ENCODE measurements around the gene SELP. TPM values are rescaled to one million over a fixed set of nuclear protein-coding genes. Genes with fewer than 3 reads are reported as not detected.

Gene SELP
- total RNA-seq, 1 donor from 2014 or later: not detected

DNA sequence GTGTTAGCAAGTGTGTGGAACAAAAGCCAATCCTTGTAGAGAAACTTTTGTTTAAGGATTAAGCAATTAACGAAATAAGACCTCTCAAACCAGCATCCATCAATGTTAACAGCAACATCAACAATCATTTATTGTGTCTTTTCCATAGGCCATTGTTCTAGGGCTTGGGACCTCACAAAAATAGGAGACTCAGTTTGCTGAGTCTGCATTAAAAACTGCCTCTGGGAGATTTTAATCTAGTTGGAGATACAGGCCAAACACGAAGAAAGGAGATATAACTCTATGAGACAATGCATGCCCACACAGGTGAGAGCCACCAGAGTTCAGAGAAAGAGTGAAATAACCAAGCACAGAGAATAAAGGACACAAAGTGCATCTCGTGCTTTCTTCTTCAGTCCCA lies 14.4 kb upstream of the SELP start:
- TF ChIP-seq, protein P1, sequence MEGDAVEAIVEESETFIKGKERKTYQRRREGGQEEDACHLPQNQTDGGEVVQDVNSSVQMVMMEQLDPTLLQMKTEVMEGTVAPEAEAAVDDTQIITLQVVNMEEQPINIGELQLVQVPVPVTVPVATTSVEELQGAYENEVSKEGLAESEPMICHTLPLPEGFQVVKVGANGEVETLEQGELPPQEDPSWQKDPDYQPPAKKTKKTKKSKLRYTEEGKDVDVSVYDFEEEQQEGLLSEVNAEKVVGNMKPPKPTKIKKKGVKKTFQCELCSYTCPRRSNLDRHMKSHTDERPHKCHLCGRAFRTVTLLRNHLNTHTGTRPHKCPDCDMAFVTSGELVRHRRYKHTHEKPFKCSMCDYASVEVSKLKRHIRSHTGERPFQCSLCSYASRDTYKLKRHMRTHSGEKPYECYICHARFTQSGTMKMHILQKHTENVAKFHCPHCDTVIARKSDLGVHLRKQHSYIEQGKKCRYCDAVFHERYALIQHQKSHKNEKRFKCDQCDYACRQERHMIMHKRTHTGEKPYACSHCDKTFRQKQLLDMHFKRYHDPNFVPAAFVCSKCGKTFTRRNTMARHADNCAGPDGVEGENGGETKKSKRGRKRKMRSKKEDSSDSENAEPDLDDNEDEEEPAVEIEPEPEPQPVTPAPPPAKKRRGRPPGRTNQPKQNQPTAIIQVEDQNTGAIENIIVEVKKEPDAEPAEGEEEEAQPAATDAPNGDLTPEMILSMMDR (IDR thresholded peaks at IDR 0.05; ENCODE audit: insufficient read depth, low read length, poor library complexity, severe bottlenecking): no peak
- no peaks in the 10 kb centered on the region for H3K27me3 ChIP-seq (ENCODE audit: control insufficient read depth, insufficient read depth, low read length)
- no peak for DNase-seq (ENCODE audit: low read depth)
- no peak overlapping the region for H3K4me3 ChIP-seq (ENCODE audit: low read depth, low read length)
- no peaks in the 10 kb centered on the region for H3K36me3 ChIP-seq (ENCODE audit: control insufficient read depth, insufficient read depth, low read length)

DNA sequence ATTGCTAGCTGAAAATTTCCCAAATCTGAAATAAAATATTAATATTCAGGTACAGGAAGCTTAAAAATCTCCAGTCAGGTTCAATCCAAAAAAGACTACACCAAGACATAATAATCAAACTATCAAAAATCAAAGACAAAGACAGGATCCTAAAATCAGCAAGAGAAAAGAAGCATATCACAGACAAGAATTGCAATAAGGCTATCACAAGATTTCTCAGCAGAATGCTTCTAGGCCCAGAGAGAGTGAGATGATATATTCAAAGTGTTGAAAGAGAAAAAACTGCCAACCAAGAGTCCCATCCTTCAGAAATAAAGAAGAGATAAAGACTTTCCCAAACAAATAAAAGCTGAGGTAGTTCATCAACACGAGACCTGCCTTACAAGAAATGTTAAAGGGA lies 5.0 kb upstream of the SELP start:
- TF ChIP-seq, protein P1 (IDR thresholded peaks at IDR 0.05; ENCODE audit: insufficient read depth, low read length, poor library complexity, severe bottlenecking): no peak
- no peaks in the 10 kb centered on the region for H3K36me3 ChIP-seq (ENCODE audit: control insufficient read depth, insufficient read depth, low read length)
- no peaks in the 10 kb centered on the region for H3K27me3 ChIP-seq (ENCODE audit: control insufficient read depth, insufficient read depth, low read length)

DNA sequence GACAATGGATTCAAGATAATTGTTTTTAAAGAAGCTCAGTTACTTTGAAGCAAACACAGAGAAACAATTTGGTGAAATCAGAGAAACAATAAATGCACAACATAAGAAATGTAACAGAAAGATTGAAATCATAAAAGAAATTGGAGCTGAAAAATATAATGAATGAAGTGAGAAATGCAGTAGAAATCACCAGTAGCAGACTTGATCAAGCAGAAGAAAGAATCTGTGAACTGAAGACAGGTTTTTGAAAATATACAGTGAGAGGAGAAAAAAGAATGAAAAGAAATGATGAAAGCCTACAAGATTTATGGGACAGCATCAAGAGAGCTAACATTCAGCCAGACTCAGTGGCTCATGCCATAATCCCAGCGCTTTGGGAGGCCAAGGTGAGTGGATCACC lies 4.2 kb upstream of the SELP start:
- H3K27me3 ChIP-seq (ENCODE audit: control insufficient read depth, insufficient read depth, low read length): no peaks in the 10 kb centered on the region
- DNase-seq (ENCODE audit: low read depth): no peak
- TF ChIP-seq, protein P1 (IDR thresholded peaks at IDR 0.05; ENCODE audit: insufficient read depth, low read length, poor library complexity, severe bottlenecking): no peak
- H3K4me3 ChIP-seq (ENCODE audit: low read depth, low read length): no peak overlapping the region
- no peaks in the 10 kb centered on the region for H3K36me3 ChIP-seq (ENCODE audit: control insufficient read depth, insufficient read depth, low read length)

More for the DNA sequence above, 5.0 kb upstream of the SELP start:
- no peak overlapping the region for H3K4me3 ChIP-seq (ENCODE audit: low read depth, low read length)
- DNase-seq (ENCODE audit: low read depth): no peak

DNA sequence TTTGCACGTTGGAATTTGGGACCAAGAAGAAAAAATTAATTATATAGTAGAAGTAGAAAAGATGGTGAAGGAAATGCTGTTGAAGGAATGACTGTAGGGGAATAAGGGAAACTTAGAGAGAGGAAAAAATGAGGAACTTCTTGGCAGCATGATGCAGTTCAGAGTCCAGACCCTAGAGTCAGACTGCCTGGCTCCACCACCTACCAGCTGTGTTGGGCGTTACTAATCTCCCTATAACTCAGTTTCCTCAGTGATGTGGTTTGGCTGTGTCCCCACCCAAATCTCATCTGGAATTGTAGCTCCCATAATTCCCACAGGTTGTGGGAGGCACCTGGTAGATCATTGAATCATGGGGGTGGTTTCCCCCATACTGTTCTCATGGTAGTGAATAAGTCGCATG lies 1.3 kb upstream of the SELP start:
- Histone ChIP-seq H3K4me3 (ENCODE audit: low read depth, low read length) (no peak overlapping the region), H3K27me3 (ENCODE audit: control insufficient read depth, insufficient read depth, low read length) (no peaks in the 10 kb centered on the region), H3K36me3 (ENCODE audit: control insufficient read depth, insufficient read depth, low read length) (no peaks in the 10 kb centered on the region)
- DNase-seq (ENCODE audit: low read depth): no peak
- TF ChIP-seq, protein P1 (IDR thresholded peaks at IDR 0.05; ENCODE audit: insufficient read depth, low read length, poor library complexity, severe bottlenecking): no peak

DNA sequence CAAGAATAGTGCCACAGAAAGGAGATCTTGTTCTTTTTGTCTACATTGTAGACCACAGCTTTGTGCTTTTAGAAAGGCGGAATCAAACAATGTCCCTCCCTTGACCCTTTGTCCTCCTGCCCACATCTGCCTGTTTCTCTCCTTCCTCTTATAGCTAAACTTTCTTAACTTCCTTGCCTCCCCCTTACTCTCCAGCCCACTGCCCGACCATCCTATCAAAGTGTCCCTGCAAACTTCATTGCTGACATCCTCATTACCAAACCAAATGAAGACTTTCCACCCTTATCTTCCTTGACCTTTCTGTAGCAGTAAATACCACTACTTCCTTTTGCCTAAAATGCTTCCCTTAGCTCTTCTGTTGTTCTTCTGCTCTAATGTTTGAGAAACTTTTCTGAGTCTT lies 5.0 kb downstream of the SELP start:
- no peaks in the 10 kb centered on the region for H3K27me3 ChIP-seq (ENCODE audit: control insufficient read depth, insufficient read depth, low read length)
- no peak for DNase-seq (ENCODE audit: low read depth)
- H3K36me3 ChIP-seq (ENCODE audit: control insufficient read depth, insufficient read depth, low read length): no peaks in the 10 kb centered on the region
- TF ChIP-seq, protein P1 (IDR thresholded peaks at IDR 0.05; ENCODE audit: insufficient read depth, low read length, poor library complexity, severe bottlenecking): no peak
- H3K4me3 ChIP-seq (ENCODE audit: low read depth, low read length): no peak overlapping the region

DNA sequence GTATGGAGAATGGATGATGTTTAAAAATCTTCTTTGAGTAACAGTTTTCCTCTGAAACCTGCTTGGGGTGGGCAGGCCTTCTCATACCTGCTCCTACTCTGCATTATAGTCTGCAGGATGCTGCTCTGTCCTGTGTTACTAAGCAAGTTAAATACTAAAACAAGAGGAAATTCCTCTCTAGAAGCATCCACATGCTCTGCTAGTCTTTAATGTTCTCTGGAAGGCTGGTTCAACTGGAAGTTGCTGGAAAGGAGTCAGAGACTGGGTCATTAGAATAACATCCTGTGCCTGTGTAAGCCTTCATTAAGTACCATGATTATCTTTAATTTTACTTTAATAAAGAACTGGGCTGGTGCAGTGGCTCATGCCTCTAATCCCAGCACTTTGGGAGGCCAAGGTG lies 5.8 kb downstream of the SELP start:
- DNase-seq (ENCODE audit: low read depth): no peak
- Histone ChIP-seq H3K27me3 (ENCODE audit: control insufficient read depth, insufficient read depth, low read length) (no peaks in the 10 kb centered on the region), H3K36me3 (ENCODE audit: control insufficient read depth, insufficient read depth, low read length) (no peaks in the 10 kb centered on the region), H3K4me3 (ENCODE audit: low read depth, low read length) (no peak overlapping the region)
- TF ChIP-seq, protein P1 (IDR thresholded peaks at IDR 0.05; ENCODE audit: insufficient read depth, low read length, poor library complexity, severe bottlenecking): no peak

All from kidney epithelial cell (primary cell).